GM19467 (cell line): ENCODE data around the gene NNMT.

Experiments
- ATAC-seq: cut with Tn5 transposase; IDR thresholded peaks from one replicate; pipeline ENCODE4 v1.9.1; 2021; ENCODE audit warnings: mild to moderate bottlenecking, moderate library complexity; ENCODE audit not compliant: unreplicated experiment

NNMT gene

DNA sequence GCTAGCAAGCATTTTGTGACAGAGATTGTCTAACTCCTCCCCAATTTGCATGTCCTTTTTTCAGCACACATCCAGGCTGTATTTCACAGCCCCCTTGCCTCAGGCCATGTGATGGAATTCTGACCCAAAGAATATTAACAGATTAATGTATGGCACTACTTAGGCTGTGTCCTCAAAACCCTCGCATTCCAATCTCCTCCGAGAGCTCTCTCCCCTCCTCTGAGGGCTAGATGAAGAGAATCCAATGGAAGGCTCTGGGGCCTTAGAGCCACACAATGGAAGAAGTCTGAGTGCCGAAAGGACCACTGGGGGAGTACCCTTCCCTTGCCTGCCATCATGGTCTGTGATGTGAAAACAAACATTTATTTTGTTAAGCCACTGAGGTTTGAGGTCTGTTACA, 13.7 kb upstream of the NNMT start:
- ATAC-seq, result no peak

DNA sequence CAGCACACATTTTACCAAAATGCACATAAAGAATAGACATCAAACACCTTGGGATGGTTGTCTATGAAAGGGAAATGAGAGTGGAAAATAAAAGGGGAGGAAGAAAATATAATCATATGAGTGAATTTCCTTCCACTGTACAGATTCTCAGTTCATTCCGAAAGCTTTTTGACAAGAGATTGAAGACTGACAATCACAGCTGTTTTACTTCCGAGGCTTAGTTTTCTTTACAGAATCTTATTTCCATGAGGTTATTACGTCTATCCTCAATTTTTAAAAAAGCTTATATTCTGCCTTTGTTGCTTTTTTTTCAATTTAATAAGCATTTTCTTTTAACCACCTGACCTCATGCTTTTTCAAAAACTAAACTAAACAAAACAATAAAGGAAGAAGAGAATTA, 12.8 kb upstream of the NNMT start:
- no peak for ATAC-seq

DNA sequence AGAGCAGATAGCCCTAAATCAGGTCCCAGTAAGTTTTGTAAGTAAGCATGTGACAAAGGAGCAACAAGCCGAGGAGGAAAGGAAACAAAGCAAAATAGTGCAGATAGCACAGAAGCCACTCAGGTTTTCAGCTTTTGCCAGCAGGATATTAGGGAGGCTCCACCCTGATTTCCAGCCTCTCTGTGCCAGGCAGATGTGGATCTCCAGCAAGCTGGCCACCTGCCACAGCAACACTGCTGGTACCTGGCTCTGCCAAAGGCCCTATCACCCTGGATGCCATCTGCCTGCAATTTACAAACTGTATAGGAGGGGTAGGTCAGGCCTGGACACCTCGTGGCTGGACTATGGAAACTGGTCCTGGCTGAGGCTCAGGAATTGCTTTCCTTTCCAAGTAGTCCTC, 12.2 kb upstream of the NNMT start:
- no peak for ATAC-seq

DNA sequence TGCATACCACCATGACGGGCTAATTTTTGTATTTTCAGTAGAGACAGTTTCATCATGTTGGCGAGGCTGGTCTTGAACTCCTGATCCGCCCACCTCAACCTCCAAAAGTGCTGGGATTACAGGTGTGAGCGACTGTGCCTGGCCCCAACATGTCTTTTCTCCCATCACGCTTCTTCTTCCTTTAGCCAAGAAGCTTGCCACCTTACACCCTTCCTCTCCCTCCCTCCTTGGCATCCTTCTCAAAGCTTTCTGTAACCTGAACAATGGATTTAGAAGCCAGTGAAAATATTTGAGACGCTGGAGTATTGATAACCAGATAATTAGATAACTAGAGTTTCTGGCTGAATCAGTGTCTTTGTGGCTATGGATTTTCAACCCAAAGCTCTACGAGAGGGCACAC, 11.3 kb upstream of the NNMT start:
- no peak for ATAC-seq

DNA sequence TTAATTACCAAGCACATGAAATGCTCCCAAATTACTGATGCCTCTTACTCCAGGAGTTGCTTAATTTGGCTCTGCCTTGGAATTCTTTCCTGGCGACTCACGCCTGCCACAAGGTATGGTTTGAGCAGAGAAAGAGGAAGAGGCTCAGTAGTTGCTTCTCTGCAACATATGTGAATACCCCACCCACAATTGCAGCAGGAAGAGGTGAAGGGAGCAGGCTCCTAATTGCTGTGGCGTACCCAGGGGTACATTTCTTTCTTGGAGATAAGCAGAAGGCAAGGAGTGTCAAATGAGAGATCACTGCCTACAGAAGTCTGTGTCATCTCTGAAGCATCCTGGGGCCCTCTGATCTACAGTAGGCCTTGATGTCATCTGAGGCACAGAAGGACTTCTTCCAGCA, 10.6 kb upstream of the NNMT start:
- ATAC-seq, result no peak

DNA sequence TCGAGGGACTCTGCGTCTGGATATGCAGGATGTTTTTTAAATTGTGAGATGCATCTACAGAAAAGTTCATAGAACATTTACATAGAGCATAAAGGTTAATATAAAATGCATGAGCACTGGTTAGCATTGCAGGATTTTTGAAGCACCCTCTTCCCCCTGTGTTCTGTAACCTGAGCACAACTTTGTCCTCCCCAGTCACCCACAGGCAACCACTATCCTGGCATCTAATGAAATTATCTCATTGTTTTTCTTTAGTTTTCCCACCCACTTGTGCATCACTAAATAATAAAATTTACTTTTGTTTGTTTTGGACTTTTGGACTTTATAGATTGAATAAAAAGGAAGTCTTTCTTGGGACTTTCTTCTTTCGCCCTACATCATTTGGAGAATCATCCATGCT, 10.0 kb upstream of the NNMT start:
- no peak for ATAC-seq

DNA sequence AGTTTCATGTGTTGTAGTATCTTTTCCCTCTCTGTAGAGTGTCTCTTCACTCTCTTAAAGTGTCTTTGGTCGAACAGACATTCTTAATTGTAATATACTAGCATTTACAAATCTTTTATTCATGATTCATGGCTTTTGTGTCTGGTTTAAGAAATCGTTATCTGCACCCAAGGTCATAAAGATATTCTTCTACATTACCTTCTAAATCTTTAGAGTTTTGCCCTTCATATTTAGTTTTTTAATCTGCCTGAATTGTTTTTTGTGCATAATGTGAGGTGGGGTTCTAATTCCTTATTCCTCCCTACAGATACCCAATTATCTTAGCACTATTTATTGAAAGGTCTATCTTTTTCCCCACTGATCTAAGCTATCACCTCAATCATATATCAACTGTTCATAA, 9.0 kb upstream of the NNMT start:
- ATAC-seq, result no peak

DNA sequence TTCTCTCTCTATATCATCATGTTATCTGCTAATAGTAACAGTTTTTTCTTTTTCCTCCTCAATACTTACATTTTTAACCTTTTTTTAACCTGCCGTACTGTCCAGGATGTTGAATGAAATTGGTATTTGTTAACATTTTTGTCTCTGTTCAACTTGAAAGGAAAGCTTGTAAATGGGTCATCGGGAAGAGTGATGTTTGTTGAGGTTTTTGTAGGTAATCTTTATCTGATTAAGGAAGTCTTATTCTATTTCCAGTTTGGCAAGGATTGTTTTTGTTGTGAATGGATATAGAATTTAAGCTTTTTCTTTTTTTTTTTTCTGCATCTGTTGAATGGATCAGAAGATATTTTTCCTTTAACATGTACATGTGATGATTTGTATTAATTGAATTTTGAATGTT, 8.1 kb upstream of the NNMT start:
- no peak for ATAC-seq

DNA sequence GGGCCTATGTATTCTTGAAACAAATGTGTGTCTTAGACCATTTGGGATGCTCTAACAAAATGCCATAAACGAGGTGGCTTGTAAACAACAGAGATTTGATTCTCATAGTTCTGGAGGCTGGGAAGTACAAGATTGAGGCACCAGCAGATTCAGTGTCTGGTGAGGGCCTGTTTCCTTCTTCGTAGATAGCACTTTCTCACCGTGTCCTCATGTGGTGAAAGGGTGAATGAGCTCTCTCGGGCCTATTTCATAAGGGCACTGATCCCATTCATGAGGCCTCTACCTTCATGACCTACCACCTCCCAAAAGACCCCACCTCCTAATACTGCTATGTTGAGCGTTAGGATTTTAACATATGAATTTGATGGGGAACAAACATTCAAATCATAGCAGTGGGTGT, 6.4 kb upstream of the NNMT start:
- no peak for ATAC-seq

DNA sequence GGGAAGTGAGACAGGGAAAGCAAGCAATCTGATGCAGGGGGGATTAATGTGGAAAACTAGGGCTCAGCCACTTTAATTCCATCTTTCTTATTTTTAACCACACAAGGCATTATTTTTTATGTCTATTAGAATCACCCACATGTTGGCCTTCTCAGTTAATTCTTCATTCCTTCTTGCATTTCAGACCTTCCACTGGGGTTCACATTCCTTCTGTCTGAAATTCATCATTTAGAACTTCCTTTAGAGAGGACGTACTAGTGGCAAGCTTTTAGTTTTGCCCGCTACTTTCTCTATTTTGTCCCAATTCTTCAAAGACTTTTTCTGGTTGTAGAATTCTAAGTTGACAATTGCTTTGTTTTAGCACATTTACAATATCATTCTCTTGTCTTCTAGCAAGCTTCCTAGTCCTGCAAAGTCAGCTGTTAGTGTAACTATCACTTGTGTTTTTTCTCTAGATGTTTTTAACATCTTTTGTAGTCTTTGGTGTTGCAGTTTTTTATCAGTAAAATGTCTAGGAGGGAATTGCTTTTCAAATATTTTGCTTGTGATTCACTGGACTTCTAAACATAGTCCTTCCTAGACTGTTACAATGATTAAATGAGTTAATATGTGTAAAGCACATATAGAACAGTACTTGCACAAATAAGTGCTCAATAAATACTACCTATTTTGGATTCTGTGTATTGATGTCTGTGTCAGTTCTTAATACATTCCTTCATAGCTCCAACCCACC, 5.5 kb upstream of the NNMT start:
- ATAC-seq, result no peak

DNA sequence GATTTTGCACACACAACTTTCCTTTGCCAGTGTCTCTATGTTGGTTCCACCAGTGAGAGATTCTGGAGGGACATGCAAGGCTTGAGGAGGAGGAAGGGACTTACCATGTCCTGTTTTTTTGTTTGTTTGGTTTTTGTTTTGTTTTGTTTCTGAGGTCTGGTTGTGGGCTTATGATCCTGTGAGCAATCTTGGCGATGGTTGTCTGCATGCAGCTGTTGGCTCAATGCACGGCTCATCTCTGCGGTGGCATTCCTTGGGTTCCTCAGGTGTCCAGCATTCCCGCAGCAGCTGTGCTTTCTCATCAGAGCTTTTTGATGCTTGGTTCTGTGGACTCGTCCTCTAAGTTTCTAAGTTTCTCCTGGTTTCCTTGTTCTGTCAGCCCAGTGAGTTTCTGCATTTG, 4.8 kb upstream of the NNMT start:
- no peak for ATAC-seq

DNA sequence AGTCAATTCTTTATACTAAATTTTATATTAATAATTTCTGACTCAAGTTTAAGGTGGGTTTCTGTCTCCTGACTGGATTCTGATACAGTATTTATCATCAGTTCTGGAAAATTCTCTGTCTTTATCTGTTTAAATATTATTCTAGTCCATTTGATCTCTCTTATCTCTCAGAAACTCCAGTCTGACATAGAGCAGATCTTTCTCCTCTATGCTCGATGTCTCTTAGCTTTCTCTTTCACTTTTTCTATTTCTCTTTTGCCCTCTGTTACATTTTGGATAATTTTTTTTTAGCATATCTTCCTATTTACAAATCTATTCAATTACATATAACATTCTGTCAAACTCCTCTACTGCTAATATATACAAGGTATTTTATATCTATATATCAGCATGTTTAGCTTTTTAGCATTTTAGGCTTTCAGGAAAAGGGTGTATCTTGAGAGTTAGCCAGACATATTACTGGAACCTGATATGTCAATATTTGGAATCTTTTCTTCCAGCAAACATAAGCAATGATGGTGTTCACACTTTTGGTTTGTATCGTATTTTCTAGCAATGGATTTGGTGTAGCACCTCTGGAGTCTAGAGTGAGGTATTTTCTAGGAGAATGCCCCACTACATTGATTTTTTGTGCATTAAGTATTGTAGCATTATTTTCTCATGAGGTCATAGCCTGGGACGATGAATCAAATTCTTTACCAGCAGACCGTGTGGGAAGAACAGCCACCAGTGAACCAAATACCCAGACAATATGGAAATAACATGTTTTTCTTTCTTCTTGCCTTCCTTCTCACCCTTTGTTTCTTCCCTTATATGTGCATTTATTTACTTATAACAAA, 4.1 kb upstream of the NNMT start:
- no peak for ATAC-seq

DNA sequence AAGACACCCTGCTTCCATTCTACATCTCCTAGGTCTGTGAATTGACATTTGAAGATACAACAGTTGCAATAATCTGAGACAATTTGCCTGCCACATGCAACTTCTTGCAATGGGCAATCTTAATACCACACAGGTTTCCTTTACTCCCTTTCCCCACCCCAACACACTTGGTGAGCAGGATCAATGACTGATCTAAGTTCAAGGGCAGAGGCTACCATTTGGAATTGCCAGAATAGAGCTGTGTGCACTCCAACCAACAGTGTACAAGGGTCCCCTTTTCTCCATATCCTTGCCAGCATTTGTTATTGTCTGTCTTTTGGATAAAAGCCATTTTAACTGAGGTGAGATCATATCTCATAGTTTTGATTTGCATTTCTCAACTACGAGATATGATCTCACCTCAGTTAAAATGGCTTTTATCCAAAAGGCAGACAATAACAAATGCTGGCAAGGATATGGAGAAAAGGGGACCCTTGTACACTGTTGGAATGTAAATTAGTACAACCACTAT, 2.9 kb upstream of the NNMT start:
- ATAC-seq, result no peak

DNA sequence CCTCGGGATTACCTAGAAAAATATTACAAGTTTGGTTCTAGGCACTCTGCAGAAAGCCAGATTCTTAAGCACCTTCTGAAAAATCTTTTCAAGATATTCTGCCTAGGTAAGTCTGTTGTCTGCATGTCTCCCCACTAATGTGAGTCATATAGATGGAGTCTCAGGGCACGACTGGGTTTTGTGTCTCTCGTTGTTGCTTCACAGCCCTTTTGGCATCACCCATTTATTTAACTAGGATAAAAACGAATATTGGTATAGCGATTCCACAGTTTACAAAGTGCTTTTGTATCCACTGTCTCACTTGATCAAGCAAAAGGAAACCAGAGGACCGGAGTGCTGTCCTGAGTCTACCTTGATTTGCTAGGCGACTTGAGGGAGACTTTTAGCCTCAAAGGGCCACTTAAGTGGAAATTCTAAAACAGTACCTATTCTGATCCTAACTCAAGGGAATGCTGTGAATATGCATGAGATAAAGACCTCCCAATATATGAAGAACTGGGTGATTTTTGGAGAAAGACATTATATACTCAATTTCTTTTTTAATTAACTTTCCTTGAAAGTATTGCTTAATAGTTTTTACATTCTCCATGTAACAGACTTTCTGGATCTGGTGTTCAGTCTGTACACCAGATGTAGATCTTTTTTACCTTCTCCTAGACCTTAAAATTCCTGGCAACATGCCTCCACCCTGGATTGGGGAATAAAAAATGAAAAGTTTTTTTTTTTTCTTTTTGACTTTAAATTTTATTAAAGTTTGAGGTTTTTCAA, 590 bp downstream of the NNMT start:
- no peak for ATAC-seq

DNA sequence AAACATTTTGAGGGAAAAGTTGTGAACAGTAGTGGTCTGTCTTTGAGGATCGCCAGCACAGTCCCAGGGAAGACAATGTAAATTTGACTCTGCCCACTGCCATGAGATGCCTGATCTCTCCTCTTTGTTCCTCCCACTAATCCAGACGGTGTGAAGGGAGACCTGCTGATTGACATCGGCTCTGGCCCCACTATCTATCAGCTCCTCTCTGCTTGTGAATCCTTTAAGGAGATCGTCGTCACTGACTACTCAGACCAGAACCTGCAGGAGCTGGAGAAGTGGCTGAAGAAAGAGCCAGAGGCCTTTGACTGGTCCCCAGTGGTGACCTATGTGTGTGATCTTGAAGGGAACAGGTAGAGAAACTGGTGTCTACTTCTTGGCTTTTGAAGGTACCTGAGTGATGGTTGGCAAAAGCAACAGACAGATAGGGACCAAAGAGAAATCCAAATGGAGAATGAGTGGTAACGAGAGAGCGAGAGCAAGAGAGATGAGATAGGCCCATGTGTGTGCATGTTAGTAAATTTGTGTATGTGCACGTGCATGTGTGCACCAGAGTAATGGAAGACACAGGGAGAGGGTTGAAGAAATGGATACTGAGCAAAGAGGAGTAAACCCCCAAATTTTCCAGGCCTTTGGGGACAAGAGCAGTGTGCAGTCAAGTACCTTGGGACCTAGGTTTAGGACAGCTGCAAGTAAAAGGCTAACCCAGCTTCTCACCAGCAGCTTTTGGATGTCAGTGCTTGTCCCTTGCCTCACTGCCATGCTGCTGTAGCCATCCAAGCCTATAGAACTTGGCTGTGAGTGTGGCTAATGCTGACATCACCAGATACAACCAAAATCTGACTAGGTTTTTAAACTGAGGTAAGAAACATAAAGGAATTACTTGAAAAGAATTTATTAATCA, 1.9 kb downstream of the NNMT start:
- ATAC-seq, result no peak

DNA sequence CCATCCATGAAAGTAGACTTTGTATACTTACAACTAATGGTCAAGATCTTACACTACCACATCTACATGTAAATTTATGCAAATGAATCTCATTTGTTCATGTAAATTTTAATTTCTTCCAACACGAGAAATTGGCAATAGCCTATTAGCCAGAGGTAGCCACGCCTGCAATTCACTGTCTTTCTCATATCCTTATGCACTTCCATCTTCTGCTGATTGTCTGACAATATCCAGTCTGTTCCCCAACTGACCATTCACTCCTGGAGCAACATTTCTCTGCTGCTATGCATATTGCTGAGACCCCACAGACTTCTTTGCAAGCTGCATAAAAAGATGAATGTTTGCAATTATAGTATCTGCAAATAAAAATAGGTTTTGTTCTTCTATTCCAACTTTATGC, 2.5 kb downstream of the NNMT start:
- ATAC-seq, result no peak

DNA sequence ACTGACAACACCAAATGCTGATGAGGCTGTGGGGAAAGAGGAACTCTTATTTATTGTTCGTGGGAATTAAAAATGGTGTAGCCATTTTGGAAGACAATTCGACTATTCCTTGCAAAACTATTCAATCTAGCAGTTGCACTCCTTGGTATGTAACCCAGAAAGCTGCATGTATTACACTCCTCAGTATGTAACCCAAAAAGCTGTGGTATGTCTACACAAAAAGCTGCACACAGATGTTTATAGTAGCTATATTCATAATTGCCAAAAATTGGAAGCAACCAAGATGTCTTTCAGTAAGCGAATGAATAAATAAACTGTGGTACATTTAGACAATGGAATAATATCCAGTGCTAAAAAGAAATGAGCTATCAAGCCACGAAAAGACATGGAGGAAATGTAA, 4.9 kb downstream of the NNMT start:
- no peak for ATAC-seq

DNA sequence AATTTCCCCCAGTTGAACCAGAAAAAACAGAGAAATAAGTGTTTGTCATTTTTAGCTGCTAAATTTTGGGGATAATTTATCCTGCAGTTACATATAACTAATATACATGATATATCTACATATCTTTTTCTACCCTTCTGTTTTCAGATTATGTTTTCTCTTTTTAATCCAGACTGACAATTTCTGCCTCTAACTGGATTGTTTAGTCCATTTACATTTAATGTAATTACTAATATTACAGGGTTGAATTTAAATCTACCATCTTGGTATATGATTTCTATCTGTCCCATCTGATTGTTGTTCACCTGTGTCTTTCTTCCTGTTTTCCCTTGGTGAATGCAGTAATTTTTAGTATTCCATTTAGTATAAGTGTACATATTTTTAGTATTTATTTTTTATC, 5.7 kb downstream of the NNMT start:
- no peak for ATAC-seq

DNA sequence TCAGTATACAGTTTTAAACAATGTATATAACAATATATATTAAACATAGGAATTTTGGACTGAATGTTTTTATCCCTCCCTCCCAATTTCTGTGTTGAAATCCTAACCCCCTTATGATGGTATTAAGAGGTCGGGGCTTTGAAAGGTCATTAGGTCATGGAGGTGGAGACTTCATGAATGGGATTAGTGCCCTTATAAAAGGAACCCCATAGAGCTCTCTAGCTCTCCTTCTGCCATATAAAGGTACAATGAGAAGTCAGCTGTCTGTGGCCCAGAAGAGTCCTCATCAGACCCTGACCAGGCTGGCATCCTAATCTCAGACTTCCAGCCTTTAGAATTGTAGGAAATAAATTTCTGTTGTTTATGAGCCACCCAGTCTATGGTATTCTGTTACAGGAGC, 6.5 kb downstream of the NNMT start:
- ATAC-seq, result no peak

DNA sequence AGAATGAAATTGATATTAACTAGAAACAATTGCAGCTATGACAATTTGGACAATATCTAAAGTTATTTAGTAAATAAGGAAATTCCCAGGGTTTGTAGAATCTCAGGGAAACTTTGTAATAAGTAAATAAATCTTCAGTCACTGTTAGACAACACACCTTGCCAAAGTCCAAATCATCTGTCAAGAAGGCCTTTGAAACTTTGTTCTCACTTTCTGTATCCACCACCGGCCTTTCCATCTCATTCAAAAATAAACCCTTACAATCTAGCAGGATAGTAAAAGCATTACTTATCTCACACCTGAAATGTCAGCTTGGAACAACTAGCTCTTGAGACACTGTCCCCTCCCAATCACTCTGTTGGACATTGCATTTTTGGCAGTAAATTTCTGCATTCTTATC, 7.9 kb downstream of the NNMT start:
- ATAC-seq, result no peak

DNA sequence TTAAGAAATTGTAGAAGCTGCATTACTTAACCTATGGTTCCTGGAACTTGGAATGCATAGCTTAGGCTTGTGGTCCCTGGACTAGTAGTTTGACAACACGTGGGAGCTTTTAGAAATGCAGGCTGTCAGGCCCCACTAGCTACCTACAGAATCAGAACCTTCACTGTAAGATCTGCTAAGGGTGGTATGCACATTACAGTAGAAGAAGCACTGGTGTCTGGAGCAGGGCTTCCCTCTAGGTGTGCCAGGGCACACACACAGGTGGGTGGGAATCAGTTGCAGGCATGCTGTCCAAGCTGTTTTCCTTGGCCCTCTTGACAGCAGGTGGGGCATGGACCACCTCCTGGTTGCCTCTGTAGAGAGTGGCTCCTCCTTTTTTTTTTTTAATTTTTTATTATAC, 8.8 kb downstream of the NNMT start:
- ATAC-seq, result no peak
